RWPE2 (cell line): Measurements from ENCODE around the gene ATP6V1B1.
A peak's percentile ranks its signal among the peaks of the same experiment; 100 is the strongest.

Source experiments
- ATAC-seq: fragments of 200-7000 bp; cut with Tn5 transposase; 3 replicates; pipeline ENCODE4 v1.9.1; 2021; ENCODE audit warnings: low read depth
- DNase-seq: peaks from one replicate; pipeline ENCODE4 v3.0.0-alpha.2; 2020; ENCODE audit warnings: low spot score
- H3K27ac ChIP-seq: fragments of 450-650 bp; 2 replicates; pipeline ENCODE4 v1.5.1; 2017; ENCODE audit warnings: mild to moderate bottlenecking; ENCODE audit not compliant: poor library complexity, severe bottlenecking
- H3K27me3 ChIP-seq: fragments of 250-450 bp; sonication (Bioruptor Pico); 2 replicates; pipeline ENCODE4 v1.5.1; 2021; ENCODE audit warnings: mild to moderate bottlenecking, moderate library complexity; ENCODE audit not compliant: insufficient read depth, poor library complexity, severe bottlenecking
- H3K36me3 ChIP-seq: fragments of 250-450 bp; sonication (Bioruptor Pico); 2 replicates; pipeline ENCODE4 v1.5.1; 2020; ENCODE audit warnings: low read depth, mild to moderate bottlenecking, moderate library complexity
- H3K4me1 ChIP-seq: fragments of 250-450 bp; sonication (Bioruptor Pico); 2 replicates; pipeline ENCODE4 v1.5.1; 2021; ENCODE audit warnings: mild to moderate bottlenecking, moderate library complexity; ENCODE audit not compliant: insufficient read depth, poor library complexity, severe bottlenecking
- H3K4me3 ChIP-seq: fragments of 250-450 bp; sonication (Bioruptor Pico); 2 replicates; pipeline ENCODE4 v1.5.1; 2021; ENCODE audit warnings: mild to moderate bottlenecking, moderate library complexity; ENCODE audit not compliant: severe bottlenecking
- H3K9me3 ChIP-seq: fragments of 250-450 bp; sonication (Bioruptor Pico); 2 replicates; pipeline ENCODE4 v1.5.1; 2021; ENCODE audit warnings: mild to moderate bottlenecking, moderate library complexity; ENCODE audit not compliant: severe bottlenecking
- TF ChIP-seq, protein P1 (sequence below): fragments of 450-650 bp; IDR thresholded peaks from one replicate; pipeline ENCODE4 v1.5.1; 2017; ENCODE audit warnings: mild to moderate bottlenecking, moderate library complexity; ENCODE audit not compliant: poor library complexity, severe bottlenecking

The ATP6V1B1 gene

DNA sequence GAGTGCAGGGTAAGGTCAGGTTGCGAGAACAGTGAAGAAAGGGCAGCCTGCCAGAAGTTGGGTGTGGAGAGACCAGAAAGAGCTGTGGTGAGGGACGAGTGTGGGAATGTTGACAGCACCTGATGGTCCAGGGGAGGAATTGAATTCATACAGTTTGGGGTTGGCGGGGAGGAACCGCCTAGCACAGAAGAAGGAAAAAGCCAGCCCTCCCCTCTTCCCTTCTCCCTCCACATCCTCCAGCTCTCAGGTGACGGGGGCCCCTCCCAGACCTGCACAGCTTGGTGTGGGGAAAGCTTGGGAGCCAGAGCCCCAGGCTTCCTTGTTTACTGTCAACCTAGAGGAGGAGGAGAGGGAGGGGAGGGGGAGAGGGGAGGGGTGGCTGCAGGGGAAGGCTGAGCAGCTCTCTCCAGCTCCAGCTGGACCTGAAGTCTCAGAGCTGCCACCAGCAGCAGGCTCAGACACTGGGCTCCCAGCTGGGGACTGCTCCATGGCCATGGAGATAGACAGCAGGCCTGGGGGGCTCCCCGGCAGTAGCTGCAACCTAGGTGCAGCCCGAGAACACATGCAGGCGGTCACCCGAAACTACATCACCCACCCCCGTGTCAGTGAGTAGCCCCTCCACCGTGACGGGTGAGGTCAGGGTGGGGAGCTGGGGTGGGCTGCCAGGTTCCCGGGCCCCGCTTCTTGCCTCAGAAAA is at the start of gene ATP6V1B1:
ATP6V1B1 (plus strand) TSS at position 433 of the 697 bp plus-strand sequence; CDS start at position 488, 55 bp downstream.
- TF ChIP-seq, protein P1, sequence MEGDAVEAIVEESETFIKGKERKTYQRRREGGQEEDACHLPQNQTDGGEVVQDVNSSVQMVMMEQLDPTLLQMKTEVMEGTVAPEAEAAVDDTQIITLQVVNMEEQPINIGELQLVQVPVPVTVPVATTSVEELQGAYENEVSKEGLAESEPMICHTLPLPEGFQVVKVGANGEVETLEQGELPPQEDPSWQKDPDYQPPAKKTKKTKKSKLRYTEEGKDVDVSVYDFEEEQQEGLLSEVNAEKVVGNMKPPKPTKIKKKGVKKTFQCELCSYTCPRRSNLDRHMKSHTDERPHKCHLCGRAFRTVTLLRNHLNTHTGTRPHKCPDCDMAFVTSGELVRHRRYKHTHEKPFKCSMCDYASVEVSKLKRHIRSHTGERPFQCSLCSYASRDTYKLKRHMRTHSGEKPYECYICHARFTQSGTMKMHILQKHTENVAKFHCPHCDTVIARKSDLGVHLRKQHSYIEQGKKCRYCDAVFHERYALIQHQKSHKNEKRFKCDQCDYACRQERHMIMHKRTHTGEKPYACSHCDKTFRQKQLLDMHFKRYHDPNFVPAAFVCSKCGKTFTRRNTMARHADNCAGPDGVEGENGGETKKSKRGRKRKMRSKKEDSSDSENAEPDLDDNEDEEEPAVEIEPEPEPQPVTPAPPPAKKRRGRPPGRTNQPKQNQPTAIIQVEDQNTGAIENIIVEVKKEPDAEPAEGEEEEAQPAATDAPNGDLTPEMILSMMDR = no peak
- DNase-seq (no peak), ATAC-seq (no peak)
- Histone ChIP-seq H3K27me3 (no peaks in the 10 kb centered on the region), H3K4me1 (no peaks in the 10 kb centered on the region), H3K4me3 (no peak within 1 kb of the TSS), H3K9me3 (no peaks in the 10 kb centered on the region), H3K36me3 (no peaks in the 10 kb centered on the region), H3K27ac (no peak within 1 kb of the TSS)

GRCh38 chr2:70886541-70886987 is 49.1 kb upstream of the ATP6V1B1 start:
- TF ChIP-seq, protein P1 = no peak
- H3K4me3 ChIP-seq = no peak overlapping the region
- no peaks in the 10 kb centered on the region for H3K4me1 ChIP-seq
- H3K9me3 ChIP-seq = no peaks in the 10 kb centered on the region
- ATAC-seq (no peak), DNase-seq (no peak)
- H3K36me3 ChIP-seq = no peaks in the 10 kb centered on the region
- no peak overlapping the region for H3K27ac ChIP-seq
- H3K27me3 ChIP-seq = peaks cover 85% of the 10 kb centered on the region

DNA sequence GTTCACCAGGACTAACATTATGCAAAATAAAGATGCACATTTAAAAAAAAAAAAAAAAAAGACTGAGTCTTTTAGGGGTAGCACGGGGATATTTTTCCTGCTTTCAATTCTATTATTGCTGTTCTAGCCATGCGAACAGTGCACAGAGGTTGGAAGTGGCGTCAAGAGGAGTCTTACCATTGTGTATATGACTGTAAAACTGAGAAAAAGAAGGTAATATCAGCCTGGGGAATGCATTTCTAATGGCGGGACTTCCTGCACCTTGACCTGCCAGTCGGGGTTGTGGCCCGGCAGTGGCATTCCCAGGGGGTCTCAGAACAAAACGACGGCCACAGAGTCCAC is 48.5 kb upstream of the ATP6V1B1 start:
- DNase-seq = no peak
- TF ChIP-seq, protein P1 = no peak
- Histone ChIP-seq H3K27ac (no peak overlapping the region), H3K27me3 (peaks cover 86% of the 10 kb centered on the region), H3K4me1 (no peaks in the 10 kb centered on the region), H3K36me3 (no peaks in the 10 kb centered on the region), H3K4me3 (peak overlapping the region; percentile 25), H3K9me3 (no peaks in the 10 kb centered on the region)
- no peak for ATAC-seq

DNA sequence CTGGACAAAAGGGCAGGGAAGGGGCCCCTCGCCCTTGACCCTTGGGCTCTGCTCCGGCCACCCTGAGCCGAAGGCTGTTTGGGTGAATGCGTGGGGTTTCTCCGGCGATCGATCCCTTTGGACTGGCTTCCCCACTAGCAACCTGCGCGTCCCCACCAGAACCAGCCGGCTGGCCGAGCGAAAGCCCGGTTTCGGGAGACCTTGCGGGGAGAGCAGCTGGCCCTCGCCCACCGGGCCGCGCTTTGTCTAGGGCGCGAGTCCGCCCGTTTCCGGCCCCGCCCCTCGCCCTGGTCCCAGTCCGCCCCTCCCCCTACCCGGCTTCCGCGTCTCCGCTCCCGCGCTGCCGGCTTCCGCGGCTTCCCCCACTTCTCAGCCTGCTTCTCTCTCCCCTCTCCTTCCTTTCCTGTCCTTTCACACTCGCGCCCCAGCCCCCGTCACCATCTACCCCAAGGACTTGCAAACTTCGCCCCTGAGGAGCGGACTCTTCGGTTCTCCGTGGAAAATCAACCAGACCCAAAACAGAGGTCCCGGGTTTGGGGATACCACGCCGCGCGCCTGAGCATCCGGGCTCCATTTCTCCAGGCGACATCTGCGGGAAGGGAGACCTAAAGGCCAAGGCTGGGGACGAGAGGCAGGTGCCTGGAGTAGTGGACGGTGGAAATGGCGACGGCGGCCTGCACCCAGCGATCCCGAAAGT is 48.0 kb upstream of the ATP6V1B1 start:
- Histone ChIP-seq H3K36me3 (no peaks in the 10 kb centered on the region), H3K27ac (no peak overlapping the region), H3K4me3 (peak overlapping the region; percentile 25), H3K4me1 (no peaks in the 10 kb centered on the region), H3K27me3 (peaks cover 92% of the 10 kb centered on the region), H3K9me3 (no peaks in the 10 kb centered on the region)
- TF ChIP-seq, protein P1 = no peak
- no peak for DNase-seq
- ATAC-seq = peak; percentile 36; the same call in 2 of the 3 replicates
